Body of pancreas (tissue), 4 donors: ENCODE measurements around the gene ELAVL2. TPM values are rescaled to one million over a fixed set of nuclear protein-coding genes. Genes with fewer than 3 reads are reported as not detected.

Experiments used
- ATAC-seq: fragments of 150-250 bp; one replicate; pipeline ENCODE4 v1.9.1; 2016
- DNase-seq, 4 donors: peaks; one replicate each; pipeline ENCODE4 v3.0.0-alpha.2; 2019
- H3K27ac ChIP-seq, 4 donors: fragments of 200-600 bp; sonication (generic); 1 replicate in 3 of 4; 2 replicates in 1 of 4; pipeline versions ENCODE4 v1.5.1 to v1.6.1; 2016 to 2019; ENCODE audit warnings: mild to moderate bottlenecking in 1 of 4, mixed read lengths in 1 of 4, moderate library complexity in 1 of 4
- H3K27me3 ChIP-seq, 2 donors: fragments of 200-600 bp; sonication (generic); one replicate each; pipeline ENCODE4 v1.6.0; 2016; ENCODE audit warnings: mild to moderate bottlenecking in 1 of 2
- H3K36me3 ChIP-seq, 2 donors: fragments of 200-600 bp; sonication (generic); replicated peaks in 1 of 2; 2 replicates each; pipeline ENCODE4 v1.5.1; 2016; ENCODE audit warnings: low read depth in 2 of 2; ENCODE audit not compliant: insufficient read depth in 1 of 2
- H3K4me1 ChIP-seq: fragments of 200-600 bp; sonication (generic); one replicate; pipeline ENCODE4 v1.6.0; 2016
- H3K4me3 ChIP-seq, 2 donors: fragments of 200-600 bp; sonication (generic); 1 replicate in 1 of 2; 2 replicates in 1 of 2; pipeline ENCODE4 v1.5.1; 2016 to 2019
- H3K9me3 ChIP-seq, 3 donors: fragments of 200-600 bp; sonication (generic); 1 replicate in 2 of 3; 2 replicates in 1 of 3; pipeline ENCODE4 v1.5.1; 2016
- CTCF ChIP-seq, 7 experiments: fragments of 450-650 bp in 4 of 7; fragments of 200-600 bp in 3 of 7; sonication (generic) in 3 of 7; IDR thresholded peaks; one replicate each; pipeline ENCODE4 v1.5.1; 2016 to 2019; ENCODE audit warnings: antibody characterized with exemption in 7 of 7
- POLR2A ChIP-seq, 3 donors: fragments of 450-650 bp; IDR thresholded peaks; one replicate each; pipeline ENCODE4 v1.6.1; 2016; ENCODE audit warnings: antibody characterized with exemption in 3 of 3, mild to moderate bottlenecking in 2 of 3
- WGBS, 2 donors: methylation state at CpG; one replicate each; pipeline ENCODE4 v1.1.5; 2017; 5-methylcytosine and 5-hydroxymethylcytosine counted together
- intact Hi-C: fragments of 100-400 bp; cut with DNase I; formaldehyde crosslinking; loops from one replicate; pipeline ENCODE4 v1.15.1; 2023
- total RNA-seq, 2 donors: library from RNA; depleted of rRNA; stranded (reverse); fragments of >200 nt; gene quantifications; one replicate each; pipeline ENCODE4 v1.1.0, GENCODE V29; 2016

Gene ELAVL2
- total RNA-seq, 2 donors from 2014 or later: not detected

GRCh38 chr9:23803216-23803615 is 22.8 kb downstream of the ELAVL2 start:
- Histone ChIP-seq H3K27me3 (no peaks in the 10 kb centered on the region), H3K4me3 (no peak overlapping the region), H3K9me3 (no peaks in the 10 kb centered on the region), H3K36me3 (no peaks in the 10 kb centered on the region), H3K27ac (no peak overlapping the region), H3K4me1 (no peaks in the 10 kb centered on the region)
- WGBS, 2 donors: 59 to 76% methylated on average over 2 of the region's 2 CpGs
- intact Hi-C loops: no loop called here
- no peak for ATAC-seq
- no peak for DNase-seq
- TF ChIP-seq CTCF (IDR thresholded peaks at IDR 0.05) (no peak), POLR2A (IDR thresholded peaks at IDR 0.05) (no peak)

GRCh38 chr9:23801523-23801922 is 24.5 kb downstream of the ELAVL2 start:
- Histone ChIP-seq H3K9me3 (no peaks in the 10 kb centered on the region), H3K27ac (no peak overlapping the region), H3K4me1 (no peaks in the 10 kb centered on the region), H3K4me3 (no peak overlapping the region), H3K27me3 (no peaks in the 10 kb centered on the region), H3K36me3 (no peaks in the 10 kb centered on the region)
- intact Hi-C loops: no loop called here
- no peak for TF ChIP-seq POLR2A (IDR thresholded peaks at IDR 0.05)
- no peak for TF ChIP-seq CTCF (IDR thresholded peaks at IDR 0.05)
- 69 to 83% methylated on average over 2 of the region's 2 CpGs for WGBS, 2 donors
- ATAC-seq: no peak
- no peak for DNase-seq

GRCh38 chr9:23799521-23799920 is 26.5 kb downstream of the ELAVL2 start:
- no peak overlapping the region for H3K4me3 ChIP-seq
- no peaks in the 10 kb centered on the region for H3K27me3 ChIP-seq
- DNase-seq (no peak), ATAC-seq (no peak)
- no peaks in the 10 kb centered on the region for H3K36me3 ChIP-seq
- H3K9me3 ChIP-seq: no peaks in the 10 kb centered on the region
- H3K27ac ChIP-seq: no peak overlapping the region
- intact Hi-C loops: no loop called here
- no peaks in the 10 kb centered on the region for H3K4me1 ChIP-seq
- no peak for TF ChIP-seq POLR2A (IDR thresholded peaks at IDR 0.05)

- no peak for DNase-seq
- H3K4me1 ChIP-seq: no peaks in the 10 kb centered on the region
- WGBS, 2 donors: 64 to 70% methylated on average over 4 of the region's 4 CpGs
- TF ChIP-seq CTCF (IDR thresholded peaks at IDR 0.05): no peak
- no peak for TF ChIP-seq POLR2A (IDR thresholded peaks at IDR 0.05)
- intact Hi-C loops: no loop called here
- no peak overlapping the region for H3K27ac ChIP-seq
- H3K9me3 ChIP-seq: no peaks in the 10 kb centered on the region
- ATAC-seq: no peak
- no peaks in the 10 kb centered on the region for H3K27me3 ChIP-seq
- no peaks in the 10 kb centered on the region for H3K36me3 ChIP-seq
- no peak overlapping the region for H3K4me3 ChIP-seq
Measured at GRCh38 chr9:23798325-23798724, 27.7 kb downstream of the ELAVL2 start.

GRCh38 chr9:23796209-23796608 is 29.8 kb downstream of the ELAVL2 start:
- DNase-seq (no peak), ATAC-seq (no peak)
- WGBS, 2 donors: 74 to 75% methylated on average over 3 of the region's 3 CpGs
- Histone ChIP-seq H3K27me3 (no peaks in the 10 kb centered on the region), H3K27ac (no peak overlapping the region), H3K4me1 (no peaks in the 10 kb centered on the region), H3K4me3 (no peak overlapping the region), H3K9me3 (no peaks in the 10 kb centered on the region), H3K36me3 (no peaks in the 10 kb centered on the region)
- intact Hi-C loops: no loop called here
- TF ChIP-seq CTCF (IDR thresholded peaks at IDR 0.05): no peak
- TF ChIP-seq POLR2A (IDR thresholded peaks at IDR 0.05): no peak
